LNCaP clone FGC (cell line): Measurements from ENCODE around the gene PXDC1.

Experiments used
- DNase-seq: peaks from one replicate; pipeline ENCODE4 v3.0.0-alpha.2; 2011; ENCODE audit warnings: low read depth
- H3K4me3 ChIP-seq: 2 replicates; pipeline ENCODE4 v1.5.1; 2011; ENCODE audit warnings: mild to moderate bottlenecking, low read depth, low read length, control low read depth
- CTCF ChIP-seq: IDR thresholded peaks from 2 replicates; pipeline ENCODE4 v1.5.1; 2012; ENCODE audit warnings: mild to moderate bottlenecking; ENCODE audit not compliant: control insufficient read depth, insufficient read depth; ENCODE audit errors: extremely low read depth

The PXDC1 gene

GRCh38 chr6:3707751-3708412 is 43.6 kb downstream of the PXDC1 start:
- H3K4me3 ChIP-seq = no peak overlapping the region
- DNase-seq = no peak
- TF ChIP-seq CTCF = no peak

- no peak overlapping the region for H3K4me3 ChIP-seq
- DNase-seq = no peak
- TF ChIP-seq CTCF = no peak
These were observed 44.5 kb downstream of the PXDC1 start for GRCh38 chr6:3707024-3707423.

- DNase-seq = no peak
- TF ChIP-seq CTCF = no peak
These were observed 45.0 kb downstream of the PXDC1 start for GRCh38 chr6:3706547-3706946.

GRCh38 chr6:3701631-3702030 is 49.9 kb downstream of the PXDC1 start:
- no peak for TF ChIP-seq CTCF
- H3K4me3 ChIP-seq = no peak overlapping the region
- DNase-seq = no peak

More at GRCh38 chr6:3706547-3706946, 45.0 kb downstream of the PXDC1 start:
- no peak overlapping the region for H3K4me3 ChIP-seq

- TF ChIP-seq CTCF = no peak
- H3K4me3 ChIP-seq = no peak overlapping the region
- DNase-seq = no peak
These were observed 52.3 kb downstream of the PXDC1 start for GRCh38 chr6:3699231-3699630.

GRCh38 chr6:3698021-3698420 is 53.5 kb downstream of the PXDC1 start:
- TF ChIP-seq CTCF = no peak
- no peak for DNase-seq
- no peak overlapping the region for H3K4me3 ChIP-seq

- no peak overlapping the region for H3K4me3 ChIP-seq
- no peak for DNase-seq
- no peak for TF ChIP-seq CTCF
These were observed 53.9 kb downstream of the PXDC1 start for GRCh38 chr6:3697609-3698008.
